DOHH2 (cell line): ENCODE data around the gene SLC16A5.

ENCODE experiments used
- H3F3A ChIP-seq: fragments of 200-600 bp; sonication (generic), shearing (Covaris generic); 2 replicates; pipeline ENCODE4 v1.6.0; 2016; ENCODE audit warnings: antibody characterized with exemption, mild to moderate bottlenecking; ENCODE audit not compliant: control insufficient read depth, insufficient read depth
- H3K27ac ChIP-seq: fragments of 200-600 bp; sonication (generic); 2 replicates; pipeline ENCODE4 v1.5.1; 2014; ENCODE audit warnings: low read depth, mild to moderate bottlenecking, low read length, moderate library complexity
- H3K27me3 ChIP-seq: fragments of 200-600 bp; sonication (generic); 2 replicates; pipeline ENCODE4 v1.6.1; 2014; ENCODE audit warnings: mild to moderate bottlenecking, low read length, mixed read lengths; ENCODE audit not compliant: control insufficient read depth
- H3K36me3 ChIP-seq: fragments of 200-600 bp; sonication (generic); 2 replicates; pipeline ENCODE4 v1.6.1; 2014; ENCODE audit warnings: mild to moderate bottlenecking, low read length, moderate library complexity, mixed read lengths; ENCODE audit not compliant: control insufficient read depth
- H3K4me1 ChIP-seq: fragments of 200-600 bp; sonication (generic); 2 replicates; pipeline ENCODE4 v1.6.1; 2014; ENCODE audit warnings: mild to moderate bottlenecking, low read length, mixed read lengths; ENCODE audit not compliant: control insufficient read depth
- H3K4me2 ChIP-seq: fragments of 200-600 bp; sonication (generic); 2 replicates; pipeline ENCODE4 v1.6.0; 2014; ENCODE audit warnings: mild to moderate bottlenecking, low read length, moderate library complexity
- H3K4me3 ChIP-seq: fragments of 200-600 bp; sonication (generic); 2 replicates; pipeline ENCODE4 v1.5.1; 2014; ENCODE audit warnings: mild to moderate bottlenecking, low read length, mixed read lengths
- H3K79me2 ChIP-seq: fragments of 200-600 bp; sonication (generic); 2 replicates; pipeline ENCODE4 v1.6.1; 2014; ENCODE audit warnings: mild to moderate bottlenecking, low read length, mixed read lengths; ENCODE audit not compliant: control insufficient read depth
- H3K9me2 ChIP-seq: fragments of 200-600 bp; sonication (generic); replicated peaks from 2 replicates; pipeline ENCODE4 v1.6.1; 2014; ENCODE audit warnings: mild to moderate bottlenecking, low read length, mixed read lengths; ENCODE audit not compliant: control insufficient read depth
- H3K9me3 ChIP-seq: fragments of 200-600 bp; sonication (generic); 2 replicates; pipeline ENCODE4 v1.6.1; 2014; ENCODE audit warnings: antibody characterized with exemption, low read length, mixed read lengths; ENCODE audit not compliant: control insufficient read depth, insufficient read depth
- H4K20me1 ChIP-seq: fragments of 200-600 bp; sonication (generic); 2 replicates; pipeline ENCODE4 v1.6.0; 2014; ENCODE audit warnings: low read depth, mild to moderate bottlenecking, antibody characterized with exemption, low read length, moderate library complexity; ENCODE audit not compliant: control insufficient read depth, insufficient read depth
- EZH2phosphoT487 ChIP-seq: fragments of 200-600 bp; sonication (generic); IDR thresholded peaks from 2 replicates; pipeline ENCODE4 v1.6.1; 2017; ENCODE audit warnings: borderline replicate concordance, mild to moderate bottlenecking, antibody characterized with exemption, low read length, moderate library complexity, mixed read lengths
- TF ChIP-seq, protein P1 (sequence below): fragments of 200-600 bp; sonication (generic); IDR thresholded peaks from one replicate; pipeline ENCODE4 v1.5.1; 2014; ENCODE audit warnings: antibody characterized with exemption, mild to moderate bottlenecking, low read depth, low read length; ENCODE audit not compliant: poor library complexity, severe bottlenecking

The SLC16A5 gene

DNA sequence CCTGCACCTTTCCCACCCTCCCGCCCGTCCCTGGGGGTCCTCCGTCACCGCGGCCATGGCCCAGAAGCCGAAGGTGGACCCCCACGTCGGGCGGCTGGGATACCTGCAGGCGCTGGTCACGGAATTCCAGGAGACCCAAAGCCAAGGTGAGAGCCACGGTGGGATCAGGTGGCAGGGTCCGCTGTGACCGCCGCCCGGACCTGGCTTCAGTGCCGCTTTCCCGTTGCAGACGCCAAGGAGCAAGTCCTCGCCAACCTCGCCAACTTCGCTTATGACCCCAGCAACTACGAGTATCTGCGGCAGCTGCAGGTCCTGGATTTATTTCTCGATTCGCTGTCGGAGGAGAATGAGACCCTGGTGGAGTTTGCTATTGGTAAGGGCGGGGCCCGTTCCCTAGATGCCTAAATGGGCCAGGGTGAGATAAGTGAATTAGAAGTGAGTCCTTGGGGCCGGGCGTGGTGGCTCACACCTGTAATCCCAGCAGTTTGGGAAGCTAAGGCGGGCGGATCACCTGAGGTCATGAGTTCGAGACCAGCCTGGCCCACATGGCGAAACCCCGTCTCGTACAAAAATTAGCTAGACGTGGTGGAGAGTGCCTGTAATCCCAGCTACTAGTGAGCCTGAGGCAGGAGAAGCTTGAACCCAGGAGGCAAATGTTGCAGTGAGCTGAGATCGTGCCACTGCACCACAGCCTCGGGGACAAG, 22.6 kb downstream of the SLC16A5 start:
- Histone ChIP-seq H3K9me3 (no peaks in the 10 kb centered on the region), H3K36me3 (0 out of 2 replicates have a peak, but pooled peaks cover 3% of the 10 kb centered on the region), H3K4me1 (peaks cover 36% of the 10 kb centered on the region), H4K20me1 (no peaks in the 10 kb centered on the region), H3F3A (0 out of 2 replicates have a peak, but pooled peaks cover 3% of the 10 kb centered on the region), H3K4me3 (peak overlapping the region; percentile 82), H3K27ac (no peak overlapping the region), H3K9me2 (no peaks in the 10 kb centered on the region), H3K4me2 (peak overlapping the region; percentile 82), H3K27me3 (peaks cover 7% of the 10 kb centered on the region), H3K79me2 (peaks cover 12% of the 10 kb centered on the region)
- TF ChIP-seq, protein P1, sequence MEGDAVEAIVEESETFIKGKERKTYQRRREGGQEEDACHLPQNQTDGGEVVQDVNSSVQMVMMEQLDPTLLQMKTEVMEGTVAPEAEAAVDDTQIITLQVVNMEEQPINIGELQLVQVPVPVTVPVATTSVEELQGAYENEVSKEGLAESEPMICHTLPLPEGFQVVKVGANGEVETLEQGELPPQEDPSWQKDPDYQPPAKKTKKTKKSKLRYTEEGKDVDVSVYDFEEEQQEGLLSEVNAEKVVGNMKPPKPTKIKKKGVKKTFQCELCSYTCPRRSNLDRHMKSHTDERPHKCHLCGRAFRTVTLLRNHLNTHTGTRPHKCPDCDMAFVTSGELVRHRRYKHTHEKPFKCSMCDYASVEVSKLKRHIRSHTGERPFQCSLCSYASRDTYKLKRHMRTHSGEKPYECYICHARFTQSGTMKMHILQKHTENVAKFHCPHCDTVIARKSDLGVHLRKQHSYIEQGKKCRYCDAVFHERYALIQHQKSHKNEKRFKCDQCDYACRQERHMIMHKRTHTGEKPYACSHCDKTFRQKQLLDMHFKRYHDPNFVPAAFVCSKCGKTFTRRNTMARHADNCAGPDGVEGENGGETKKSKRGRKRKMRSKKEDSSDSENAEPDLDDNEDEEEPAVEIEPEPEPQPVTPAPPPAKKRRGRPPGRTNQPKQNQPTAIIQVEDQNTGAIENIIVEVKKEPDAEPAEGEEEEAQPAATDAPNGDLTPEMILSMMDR: no peak
- TF ChIP-seq EZH2phosphoT487: no peak

DNA sequence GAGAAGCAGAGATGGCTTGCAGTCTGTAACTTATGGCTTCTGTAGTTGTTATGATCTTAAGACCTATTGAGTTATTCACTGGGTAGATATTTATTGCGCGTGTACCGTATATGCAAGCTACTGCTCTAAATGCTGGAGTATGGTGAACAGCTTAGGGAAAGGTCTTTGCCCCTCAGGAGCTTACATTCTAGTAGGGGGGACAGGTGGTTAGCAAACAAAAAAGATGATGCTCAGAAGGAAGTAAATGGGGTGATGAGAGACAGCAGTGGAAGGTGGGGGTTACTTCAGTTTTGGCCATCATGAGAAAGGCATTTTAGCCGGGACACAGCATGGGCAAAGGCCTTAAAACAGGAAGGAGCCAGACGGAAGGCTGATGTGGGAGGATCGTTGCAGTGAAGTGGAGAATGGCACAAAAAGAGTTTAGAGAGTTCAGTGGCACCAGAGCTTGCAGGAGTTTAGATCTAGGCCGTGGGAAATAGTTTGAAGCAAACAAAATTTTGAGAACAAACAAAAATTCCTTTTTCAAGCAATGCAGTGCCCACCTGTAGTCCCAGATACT, 24.1 kb downstream of the SLC16A5 start:
- H3F3A ChIP-seq: 0 out of 2 replicates have a peak, but pooled peaks cover 3% of the 10 kb centered on the region
- no peaks in the 10 kb centered on the region for H3K9me3 ChIP-seq
- TF ChIP-seq EZH2phosphoT487: no peak
- TF ChIP-seq, protein P1: no peak
- H3K4me3 ChIP-seq: no peak overlapping the region
- 0 out of 2 replicates have a peak, but pooled peaks cover 4% of the 10 kb centered on the region for H3K27me3 ChIP-seq
- peaks cover 33% of the 10 kb centered on the region for H3K4me1 ChIP-seq
- H4K20me1 ChIP-seq: no peaks in the 10 kb centered on the region
- H3K4me2 ChIP-seq: 0 out of 2 replicates have a peak overlapping the region, but pooled peaks have one; percentile 6
- H3K36me3 ChIP-seq: 0 out of 2 replicates have a peak, but pooled peaks cover 3% of the 10 kb centered on the region
- peaks cover 12% of the 10 kb centered on the region for H3K79me2 ChIP-seq
- no peak overlapping the region for H3K27ac ChIP-seq
- H3K9me2 ChIP-seq: no peaks in the 10 kb centered on the region

DNA sequence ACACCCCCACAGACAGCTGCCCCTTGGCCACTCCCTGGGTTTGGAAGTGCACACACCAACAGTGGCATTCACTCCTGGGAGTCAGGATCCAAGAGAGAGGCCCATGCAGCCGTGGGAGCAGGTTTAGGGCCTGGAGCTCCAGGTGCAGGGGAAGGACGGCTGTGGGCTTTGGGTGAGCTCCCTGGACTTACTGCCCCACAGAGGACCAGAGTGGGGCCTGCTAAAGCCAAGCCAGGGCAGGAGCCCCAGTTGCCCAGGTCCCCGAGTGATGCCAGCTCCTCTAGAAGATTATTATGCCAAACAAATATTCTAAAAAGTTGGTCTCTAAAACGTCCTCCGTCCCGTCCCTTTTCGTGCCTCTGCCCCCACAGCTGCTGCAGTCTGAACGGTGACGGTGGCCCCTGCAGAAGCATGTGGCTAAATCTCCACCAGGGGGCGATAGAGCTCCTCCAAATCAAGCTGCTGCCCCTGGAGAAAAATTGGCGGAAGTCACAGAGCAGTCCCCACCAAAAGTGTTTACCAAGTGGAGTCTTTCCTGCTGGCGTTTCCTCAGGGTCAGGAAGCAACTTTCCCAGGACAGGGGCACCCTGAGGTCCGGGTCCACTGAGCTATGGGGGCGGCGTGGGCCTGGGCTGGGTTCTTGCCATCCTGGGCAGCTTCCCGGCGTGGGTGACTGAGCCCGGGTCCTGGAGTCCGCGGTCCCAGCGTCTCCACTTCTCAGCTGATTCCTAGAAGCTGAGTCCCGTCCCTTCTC, 26.2 kb downstream of the SLC16A5 start:
- Histone ChIP-seq H3K36me3 (0 out of 2 replicates have a peak, but pooled peaks cover 3% of the 10 kb centered on the region), H3K4me3 (peak overlapping the region; percentile 78), H3K9me3 (no peaks in the 10 kb centered on the region), H3K4me2 (peak overlapping the region; percentile 95), H3F3A (0 out of 2 replicates have a peak, but pooled peaks cover 3% of the 10 kb centered on the region), H3K9me2 (no peaks in the 10 kb centered on the region), H3K79me2 (peaks cover 12% of the 10 kb centered on the region), H4K20me1 (no peaks in the 10 kb centered on the region), H3K27me3 (0 out of 2 replicates have a peak, but pooled peaks cover under 1% of the 10 kb centered on the region), H3K27ac (no peak overlapping the region), H3K4me1 (peaks cover 44% of the 10 kb centered on the region)
- TF ChIP-seq, protein P1: peak; percentile 94
- TF ChIP-seq EZH2phosphoT487: no peak
